ENCODE data around the gene HNRNPUL1. TPM values are rescaled to one million over a fixed set of nuclear protein-coding genes. Genes with fewer than 3 reads are reported as not detected.

The HNRNPUL1 gene
- polyA plus RNA-seq (2013, experiment 1 of 2): 214 TPM
- 198 TPM for polyA plus RNA-seq (2013, experiment 2 of 2)

- peaks cover 24% of the 10 kb centered on the region for H3K4me1 ChIP-seq (ENCODE audit: control insufficient read depth, insufficient read depth, low read length, poor library complexity, severe bottlenecking)
- peak within 1 kb of the TSS; percentile 97 for H3K27ac ChIP-seq (ENCODE audit: low read depth, low read length, severe bottlenecking)
- WGBS, 2 experiments (ENCODE audit: insufficient coverage in 2 of 2): 0% methylated on average over 38 to 43 of the region's 55 CpGs
- H3K9me3 ChIP-seq (ENCODE audit: control insufficient read depth, low read length): no peaks in the 10 kb centered on the region
- H3K36me3 ChIP-seq (ENCODE audit: control insufficient read depth, insufficient read depth, low read length): peaks cover 55% of the 10 kb centered on the region
- peak within 1 kb of the TSS; percentile 95 for H3K4me3 ChIP-seq (ENCODE audit: extremely low read depth, insufficient read depth, low read length, poor library complexity, severe bottlenecking)
These were observed at the start of gene HNRNPUL1 for GRCh38 chr19:41263850-41264580. Gene HNRNPUL1, plus strand, starts transcription at chr19:41264372. Its CDS starts 132 bp downstream, at chr19:41264504.

GRCh38 chr19:41217741-41218140 is 46.4 kb upstream of the HNRNPUL1 start:
- H3K4me1 ChIP-seq (ENCODE audit: control insufficient read depth, insufficient read depth, low read length, poor library complexity, severe bottlenecking): peaks cover 42% of the 10 kb centered on the region
- WGBS, 2 experiments (ENCODE audit: insufficient coverage in 2 of 2): 89 to 93% methylated on average over 4 to 6 of the region's 7 CpGs
- H3K27ac ChIP-seq (ENCODE audit: low read depth, low read length, severe bottlenecking): peak overlapping the region; percentile 90
- H3K4me3 ChIP-seq (ENCODE audit: extremely low read depth, insufficient read depth, low read length, poor library complexity, severe bottlenecking): no peak overlapping the region
- peaks cover 24% of the 10 kb centered on the region for H3K36me3 ChIP-seq (ENCODE audit: control insufficient read depth, insufficient read depth, low read length)
- H3K9me3 ChIP-seq (ENCODE audit: control insufficient read depth, low read length): no peaks in the 10 kb centered on the region

- Histone ChIP-seq H3K4me1 (ENCODE audit: control insufficient read depth, insufficient read depth, low read length, poor library complexity, severe bottlenecking) (peaks cover 46% of the 10 kb centered on the region), H3K9me3 (ENCODE audit: control insufficient read depth, low read length) (no peaks in the 10 kb centered on the region), H3K36me3 (ENCODE audit: control insufficient read depth, insufficient read depth, low read length) (peaks cover 28% of the 10 kb centered on the region), H3K27ac (ENCODE audit: low read depth, low read length, severe bottlenecking) (peak overlapping the region; percentile 90), H3K4me3 (ENCODE audit: extremely low read depth, insufficient read depth, low read length, poor library complexity, severe bottlenecking) (peak overlapping the region; percentile 94)
- 78 to 82% methylated on average over 7 of the region's 7 CpGs for WGBS, 2 experiments (ENCODE audit: insufficient coverage in 2 of 2)
These were observed 45.9 kb upstream of the HNRNPUL1 start for GRCh38 chr19:41218249-41218614.

- Histone ChIP-seq H3K4me1 (ENCODE audit: control insufficient read depth, insufficient read depth, low read length, poor library complexity, severe bottlenecking) (peaks cover 49% of the 10 kb centered on the region), H3K4me3 (ENCODE audit: extremely low read depth, insufficient read depth, low read length, poor library complexity, severe bottlenecking) (peak within 1 kb of the TSS; percentile 94)
- WGBS, 2 experiments (ENCODE audit: insufficient coverage in 2 of 2): 0 to 6% methylated on average over 16 to 26 of the region's 32 CpGs
These were observed 45.3 kb upstream of the HNRNPUL1 start, which contains the start of gene AXL for GRCh38 chr19:41218615-41219507. Gene AXL, plus strand, starts transcription at chr19:41219223. Its CDS starts 170 bp downstream, at chr19:41219393.

GRCh38 chr19:41219924-41220567 is 44.1 kb upstream of the HNRNPUL1 start:
- Histone ChIP-seq H3K36me3 (ENCODE audit: control insufficient read depth, insufficient read depth, low read length) (peaks cover 39% of the 10 kb centered on the region), H3K9me3 (ENCODE audit: control insufficient read depth, low read length) (no peaks in the 10 kb centered on the region), H3K4me3 (ENCODE audit: extremely low read depth, insufficient read depth, low read length, poor library complexity, severe bottlenecking) (peak overlapping the region; percentile 94), H3K27ac (ENCODE audit: low read depth, low read length, severe bottlenecking) (peak overlapping the region; percentile 90), H3K4me1 (ENCODE audit: control insufficient read depth, insufficient read depth, low read length, poor library complexity, severe bottlenecking) (peaks cover 61% of the 10 kb centered on the region)
- WGBS, 2 experiments (ENCODE audit: insufficient coverage in 2 of 2): 12 to 20% methylated on average over 2 to 16 of the region's 16 CpGs

More at GRCh38 chr19:41218615-41219507, 45.3 kb upstream of the HNRNPUL1 start, which contains the start of gene AXL:
- Histone ChIP-seq H3K9me3 (ENCODE audit: control insufficient read depth, low read length) (no peaks in the 10 kb centered on the region), H3K36me3 (ENCODE audit: control insufficient read depth, insufficient read depth, low read length) (peaks cover 29% of the 10 kb centered on the region), H3K27ac (ENCODE audit: low read depth, low read length, severe bottlenecking) (peak within 1 kb of the TSS; percentile 90)

GRCh38 chr19:41220811-41221210 is 43.4 kb upstream of the HNRNPUL1 start:
- H3K27ac ChIP-seq (ENCODE audit: low read depth, low read length, severe bottlenecking): peak overlapping the region; percentile 90
- H3K36me3 ChIP-seq (ENCODE audit: control insufficient read depth, insufficient read depth, low read length): peaks cover 42% of the 10 kb centered on the region

GRCh38 chr19:41221514-41222205 is 42.5 kb upstream of the HNRNPUL1 start:
- no peaks in the 10 kb centered on the region for H3K9me3 ChIP-seq (ENCODE audit: control insufficient read depth, low read length)
- peaks cover 45% of the 10 kb centered on the region for H3K36me3 ChIP-seq (ENCODE audit: control insufficient read depth, insufficient read depth, low read length)
- 91 to 95% methylated on average over 12 to 19 of the region's 20 CpGs for WGBS, 2 experiments (ENCODE audit: insufficient coverage in 2 of 2)
- H3K27ac ChIP-seq (ENCODE audit: low read depth, low read length, severe bottlenecking): peak overlapping the region; percentile 59
- peaks cover 68% of the 10 kb centered on the region for H3K4me1 ChIP-seq (ENCODE audit: control insufficient read depth, insufficient read depth, low read length, poor library complexity, severe bottlenecking)
- H3K4me3 ChIP-seq (ENCODE audit: extremely low read depth, insufficient read depth, low read length, poor library complexity, severe bottlenecking): no peak overlapping the region

More at GRCh38 chr19:41220811-41221210, 43.4 kb upstream of the HNRNPUL1 start:
- Histone ChIP-seq H3K4me1 (ENCODE audit: control insufficient read depth, insufficient read depth, low read length, poor library complexity, severe bottlenecking) (peaks cover 64% of the 10 kb centered on the region), H3K9me3 (ENCODE audit: control insufficient read depth, low read length) (no peaks in the 10 kb centered on the region), H3K4me3 (ENCODE audit: extremely low read depth, insufficient read depth, low read length, poor library complexity, severe bottlenecking) (peak overlapping the region; percentile 94)
- 92 to 99% methylated on average over 6 to 7 of the region's 9 CpGs for WGBS, 2 experiments (ENCODE audit: insufficient coverage in 2 of 2)

GRCh38 chr19:41222240-41222639 is 41.9 kb upstream of the HNRNPUL1 start:
- 90 to 95% methylated on average over 3 to 6 of the region's 10 CpGs for WGBS, 2 experiments (ENCODE audit: insufficient coverage in 2 of 2)
- H3K4me3 ChIP-seq (ENCODE audit: extremely low read depth, insufficient read depth, low read length, poor library complexity, severe bottlenecking): no peak overlapping the region
- H3K9me3 ChIP-seq (ENCODE audit: control insufficient read depth, low read length): no peaks in the 10 kb centered on the region
- H3K36me3 ChIP-seq (ENCODE audit: control insufficient read depth, insufficient read depth, low read length): peaks cover 49% of the 10 kb centered on the region
- H3K4me1 ChIP-seq (ENCODE audit: control insufficient read depth, insufficient read depth, low read length, poor library complexity, severe bottlenecking): peaks cover 67% of the 10 kb centered on the region
- peak overlapping the region; percentile 59 for H3K27ac ChIP-seq (ENCODE audit: low read depth, low read length, severe bottlenecking)

GRCh38 chr19:41223431-41224234 is 40.5 kb upstream of the HNRNPUL1 start:
- H3K9me3 ChIP-seq (ENCODE audit: control insufficient read depth, low read length): no peaks in the 10 kb centered on the region
- H3K4me3 ChIP-seq (ENCODE audit: extremely low read depth, insufficient read depth, low read length, poor library complexity, severe bottlenecking): peak overlapping the region; percentile 18
- peaks cover 60% of the 10 kb centered on the region for H3K4me1 ChIP-seq (ENCODE audit: control insufficient read depth, insufficient read depth, low read length, poor library complexity, severe bottlenecking)
- H3K36me3 ChIP-seq (ENCODE audit: control insufficient read depth, insufficient read depth, low read length): peaks cover 63% of the 10 kb centered on the region
- H3K27ac ChIP-seq (ENCODE audit: low read depth, low read length, severe bottlenecking): peak overlapping the region; percentile 98
- WGBS, 2 experiments (ENCODE audit: insufficient coverage in 2 of 2): 42 to 50% methylated on average over 5 to 7 of the region's 8 CpGs
